H1 (cell line): ENCODE measurements around the gene SMTNL1. TPM values are rescaled to one million over a fixed set of nuclear protein-coding genes. Genes with fewer than 3 reads are reported as not detected.

Experiments used
- CHD7 ChIP-seq: fragments of 300-600 bp; sonication (generic); IDR thresholded peaks from 2 replicates; pipeline ENCODE4 v1.7.1; 2012; ENCODE audit warnings: low read length, moderate library complexity, mild to moderate bottlenecking, inconsistent platforms; ENCODE audit not compliant: insufficient replicate concordance
- GABPA ChIP-seq: IDR thresholded peaks from 2 replicates; pipeline ENCODE4 v1.6.1; 2011; ENCODE audit warnings: mild to moderate bottlenecking, low read length, moderate library complexity, borderline replicate concordance; ENCODE audit not compliant: insufficient read depth
- polyA plus RNA-seq, 7 experiments: library from polyadenylated mRNA; depleted of rRNA in 3 of 7; stranded (reverse) in 5 of 7; unstranded in 2 of 7; fragments of >200 nt in 5 of 7; fragments of 200-250 nt in 2 of 7; gene quantifications; 1 replicate in 5 of 7; 2 replicates in 1 of 7; 4 replicates in 1 of 7; pipeline versions ENCODE4 v1.2.1 to v1.2.3, GENCODE V29; 2011 to 2013; ENCODE audit warnings: missing spikeins in 2 of 7, mixed read lengths in 2 of 7
- total RNA-seq: library from RNA; stranded (reverse); fragmentation: NEBNext Ultra II Directional; extraction: Animal tissue kit (Norgen Biotek cat#: 25700); gene quantifications from 2 replicates; pipeline ENCODE4 v1.2.1, GENCODE V29; 2021

SMTNL1 gene
- total and polyA plus RNA-seq, 2 of the 8 experiments (the other 6 are each of a cell fraction or from before 2014, with no cell fraction given), result 0.18 TPM; not detected in 1

- TF ChIP-seq CHD7 (no peak), GABPA (no peak)
These were observed 59.0 kb downstream of the SMTNL1 start (continued) for GRCh38 chr11:57596266-57596885.
